Measurements from ENCODE around the gene CACNA1S. TPM values are rescaled to one million over a fixed set of nuclear protein-coding genes. Genes with fewer than 3 reads are reported as not detected.

Gene CACNA1S
- total RNA-seq, 1 experiment from 2014 or later: not detected

- Histone ChIP-seq H3K27me3 (replicated peaks; ENCODE audit: insufficient read depth, low read depth, low read length, poor library complexity) (no peaks in the 10 kb centered on the region), H3K36me3 (ENCODE audit: insufficient read depth, low read length, poor library complexity, severe bottlenecking) (no peaks in the 10 kb centered on the region), H3K27ac (ENCODE audit: low read depth, low read length, poor library complexity, severe bottlenecking) (no peak overlapping the region), H3K4me1 (ENCODE audit: insufficient read depth, low read length, poor library complexity, severe bottlenecking) (no peaks in the 10 kb centered on the region), H3K9me3 (ENCODE audit: low read depth, low read length, poor library complexity, severe bottlenecking) (no peaks in the 10 kb centered on the region), H3K4me3 (ENCODE audit: low read depth, low read length, poor library complexity, severe bottlenecking) (no peak overlapping the region)
- DNase-seq (ENCODE audit: low spot score): no peak
- ChIA-PET POLR2A (ENCODE audit: low non-redundant PET) (no interaction called here), CTCF (no interaction called here)
- BruUV-seq (replicated peaks): no TSS peak
- intact Hi-C loops (cut with micrococcal nuclease; ENCODE audit: unreplicated experiment): loop anchor here (5.0 kb wide), 2 partner anchors 413 to 483 kb away; no protein-coding TSS in a partner anchor
- no peak for TF ChIP-seq CTCF (conservative IDR thresholded peaks at IDR 0.05; ENCODE audit: low read depth, low read length)
- no peak for TF ChIP-seq EZH2 (IDR thresholded peaks at IDR 0.05; ENCODE audit: borderline replicate concordance, low read depth, low read length, poor library complexity, severe bottlenecking)
Measured at GRCh38 chr1:201039876-201040275, 72.3 kb downstream of the CACNA1S start.

GRCh38 chr1:201039418-201039817, 72.8 kb downstream of the CACNA1S start:
- H3K27me3 ChIP-seq (replicated peaks; ENCODE audit: insufficient read depth, low read depth, low read length, poor library complexity): no peaks in the 10 kb centered on the region
- no peak overlapping the region for H3K4me3 ChIP-seq (ENCODE audit: low read depth, low read length, poor library complexity, severe bottlenecking)
- intact Hi-C loops (cut with micrococcal nuclease; ENCODE audit: unreplicated experiment): no loop called here
- no peak overlapping the region for H3K27ac ChIP-seq (ENCODE audit: low read depth, low read length, poor library complexity, severe bottlenecking)
- CTCF ChIA-PET: no interaction called here
- no peak for TF ChIP-seq EZH2 (IDR thresholded peaks at IDR 0.05; ENCODE audit: borderline replicate concordance, low read depth, low read length, poor library complexity, severe bottlenecking)
- POLR2A ChIA-PET (ENCODE audit: low non-redundant PET): no interaction called here
- DNase-seq (ENCODE audit: low spot score): no peak
- no TSS peak for BruUV-seq (replicated peaks)
- H3K4me1 ChIP-seq (ENCODE audit: insufficient read depth, low read length, poor library complexity, severe bottlenecking): no peaks in the 10 kb centered on the region
- no peaks in the 10 kb centered on the region for H3K36me3 ChIP-seq (ENCODE audit: insufficient read depth, low read length, poor library complexity, severe bottlenecking)
- H3K9me3 ChIP-seq (ENCODE audit: low read depth, low read length, poor library complexity, severe bottlenecking): no peaks in the 10 kb centered on the region

- H3K9me3 ChIP-seq (ENCODE audit: low read depth, low read length, poor library complexity, severe bottlenecking): no peaks in the 10 kb centered on the region
- no peaks in the 10 kb centered on the region for H3K27me3 ChIP-seq (replicated peaks; ENCODE audit: insufficient read depth, low read depth, low read length, poor library complexity)
- no peaks in the 10 kb centered on the region for H3K4me1 ChIP-seq (ENCODE audit: insufficient read depth, low read length, poor library complexity, severe bottlenecking)
- no peak for DNase-seq (ENCODE audit: low spot score)
- ChIA-PET POLR2A (ENCODE audit: low non-redundant PET) (no interaction called here), CTCF (interaction anchor here (0.7 kb wide), 1 partner anchor 263 kb away, joined by 7 read pairs; no protein-coding TSS in a partner anchor)
- no peaks in the 10 kb centered on the region for H3K36me3 ChIP-seq (ENCODE audit: insufficient read depth, low read length, poor library complexity, severe bottlenecking)
- H3K4me3 ChIP-seq (ENCODE audit: low read depth, low read length, poor library complexity, severe bottlenecking): no peak overlapping the region
- BruUV-seq (replicated peaks): no TSS peak
- intact Hi-C loops (cut with micrococcal nuclease; ENCODE audit: unreplicated experiment): no loop called here
- no peak overlapping the region for H3K27ac ChIP-seq (ENCODE audit: low read depth, low read length, poor library complexity, severe bottlenecking)
- TF ChIP-seq EZH2 (IDR thresholded peaks at IDR 0.05; ENCODE audit: borderline replicate concordance, low read depth, low read length, poor library complexity, severe bottlenecking) (no peak), CTCF (conservative IDR thresholded peaks at IDR 0.05; ENCODE audit: low read depth, low read length) (no peak)
Measured at GRCh38 chr1:201038186-201038876, 73.9 kb downstream of the CACNA1S start.

Data from A673 (cell line).